Measurements from ENCODE around the gene CLDN20.

DNA sequence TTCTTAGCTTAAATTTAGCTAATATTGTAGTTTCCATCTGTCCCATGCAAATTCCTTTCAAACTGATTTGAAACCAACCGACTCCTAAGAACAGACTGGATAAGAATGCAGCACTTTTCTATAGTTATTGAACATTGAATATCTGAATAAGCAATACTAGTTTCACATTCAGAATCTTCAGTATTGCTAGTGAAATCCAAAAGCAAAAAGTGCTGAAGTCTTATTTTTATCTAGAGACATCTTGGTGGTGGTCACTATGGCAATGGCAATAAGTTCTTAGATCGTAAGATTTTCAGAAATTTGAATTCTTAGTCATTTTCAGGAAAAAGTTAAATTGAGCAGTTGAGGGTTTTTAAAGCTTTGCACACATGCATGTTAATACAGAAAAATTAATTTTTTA, 47.8 kb downstream of the CLDN20 start:
- TF ChIP-seq MAZ (IDR thresholded peaks at IDR 0.05; ENCODE audit: borderline replicate concordance, low read depth, low read length) (no peak), POLR2A (IDR thresholded peaks at IDR 0.05; ENCODE audit: low read depth, low read length) (no peak)
- TF ChIP-seq, protein P1, sequence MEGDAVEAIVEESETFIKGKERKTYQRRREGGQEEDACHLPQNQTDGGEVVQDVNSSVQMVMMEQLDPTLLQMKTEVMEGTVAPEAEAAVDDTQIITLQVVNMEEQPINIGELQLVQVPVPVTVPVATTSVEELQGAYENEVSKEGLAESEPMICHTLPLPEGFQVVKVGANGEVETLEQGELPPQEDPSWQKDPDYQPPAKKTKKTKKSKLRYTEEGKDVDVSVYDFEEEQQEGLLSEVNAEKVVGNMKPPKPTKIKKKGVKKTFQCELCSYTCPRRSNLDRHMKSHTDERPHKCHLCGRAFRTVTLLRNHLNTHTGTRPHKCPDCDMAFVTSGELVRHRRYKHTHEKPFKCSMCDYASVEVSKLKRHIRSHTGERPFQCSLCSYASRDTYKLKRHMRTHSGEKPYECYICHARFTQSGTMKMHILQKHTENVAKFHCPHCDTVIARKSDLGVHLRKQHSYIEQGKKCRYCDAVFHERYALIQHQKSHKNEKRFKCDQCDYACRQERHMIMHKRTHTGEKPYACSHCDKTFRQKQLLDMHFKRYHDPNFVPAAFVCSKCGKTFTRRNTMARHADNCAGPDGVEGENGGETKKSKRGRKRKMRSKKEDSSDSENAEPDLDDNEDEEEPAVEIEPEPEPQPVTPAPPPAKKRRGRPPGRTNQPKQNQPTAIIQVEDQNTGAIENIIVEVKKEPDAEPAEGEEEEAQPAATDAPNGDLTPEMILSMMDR (conservative IDR thresholded peaks at IDR 0.05; ENCODE audit: low read depth, low read length): no peak

Measured in IMR-90 (cell line).